ENCODE data around the gene INPP4B. TPM values are rescaled to one million over a fixed set of nuclear protein-coding genes. Genes with fewer than 3 reads are reported as not detected.
A peak's percentile ranks its signal among the peaks of the same experiment; 100 is the strongest.
"Not testable (repeated sequence)": the region's sequence is repeated elsewhere in the genome, so short reads cannot be mapped to it uniquely, and the experiment has no call there.

Gene INPP4B
- total RNA-seq, 1 donor from 2014 or later, result 1.3 TPM

GRCh38 chr4:142095886-142096605, 750.1 kb downstream of the INPP4B start:
- peak; percentile 84 for DNase-seq (ENCODE audit: low read depth, low spot score)

GRCh38 chr4:142092941-142093340, 753.2 kb downstream of the INPP4B start:
- no peak for DNase-seq (ENCODE audit: low read depth, low spot score)

- peak; percentile 61 for DNase-seq (ENCODE audit: low read depth, low spot score)
Measured at GRCh38 chr4:142091691-142092182, 754.4 kb downstream of the INPP4B start.

GRCh38 chr4:142091085-142091513, 755.0 kb downstream of the INPP4B start:
- DNase-seq (ENCODE audit: low read depth, low spot score), result peak; percentile 94

- DNase-seq (ENCODE audit: low read depth, low spot score), result no peak
Measured at GRCh38 chr4:142088906-142089305, 757.2 kb downstream of the INPP4B start.

- DNase-seq (ENCODE audit: low read depth, low spot score), result no peak
Measured at GRCh38 chr4:142085513-142086292, 760.4 kb downstream of the INPP4B start.

GRCh38 chr4:142083264-142083663, 762.8 kb downstream of the INPP4B start:
- no peak for DNase-seq (ENCODE audit: low read depth, low spot score)

GRCh38 chr4:142081025-142081424, 765.1 kb downstream of the INPP4B start:
- no peak for DNase-seq (ENCODE audit: low read depth, low spot score)

- no peak for DNase-seq (ENCODE audit: low read depth, low spot score)
Measured at GRCh38 chr4:142079959-142080358, 766.1 kb downstream of the INPP4B start.

- DNase-seq (ENCODE audit: low read depth, low spot score), result no peak
Measured at GRCh38 chr4:142077048-142077447, 769.1 kb downstream of the INPP4B start.

- DNase-seq (ENCODE audit: low read depth, low spot score), result not testable (repeated sequence)
Measured at GRCh38 chr4:142068304-142068703, 777.8 kb downstream of the INPP4B start.

- DNase-seq (ENCODE audit: low read depth, low spot score), result not testable (repeated sequence)
Measured at GRCh38 chr4:142066562-142066961, 779.5 kb downstream of the INPP4B start.

- no peak for DNase-seq (ENCODE audit: low read depth, low spot score)
Measured at GRCh38 chr4:142065086-142065647, 780.9 kb downstream of the INPP4B start.

GRCh38 chr4:142064181-142064580, 781.9 kb downstream of the INPP4B start:
- no peak for DNase-seq (ENCODE audit: low read depth, low spot score)

- DNase-seq (ENCODE audit: low read depth, low spot score), result no peak
Measured at GRCh38 chr4:142045996-142046395, 800.1 kb downstream of the INPP4B start.

GRCh38 chr4:142044271-142044670, 801.8 kb downstream of the INPP4B start:
- no peak for DNase-seq (ENCODE audit: low read depth, low spot score)

GRCh38 chr4:142043509-142043908, 802.6 kb downstream of the INPP4B start:
- no peak for DNase-seq (ENCODE audit: low read depth, low spot score)

- no peak for DNase-seq (ENCODE audit: low read depth, low spot score)
Measured at GRCh38 chr4:142041788-142042187, 804.3 kb downstream of the INPP4B start.

- DNase-seq (ENCODE audit: low read depth, low spot score), result no peak
Measured at GRCh38 chr4:142040043-142040442, 806.1 kb downstream of the INPP4B start.

GRCh38 chr4:142036795-142037583, 809.1 kb downstream of the INPP4B start:
- no peak for DNase-seq (ENCODE audit: low read depth, low spot score)

- DNase-seq (ENCODE audit: low read depth, low spot score), result no peak
Measured at GRCh38 chr4:142035566-142035965, 810.5 kb downstream of the INPP4B start.
